Fibroblast of lung (primary cell): ENCODE measurements around the gene NCAPH2. TPM values are rescaled to one million over a fixed set of nuclear protein-coding genes. Genes with fewer than 3 reads are reported as not detected.
A peak's percentile ranks its signal among the peaks of the same experiment; 100 is the strongest.

ENCODE experiments used
- DNase-seq, 2 donors: peaks; one replicate each; pipeline versions ENCODE4 v3.0.0 to v3.0.0-alpha.2; 2010; ENCODE audit warnings: low read depth in 2 of 2
- H2AFZ ChIP-seq: 2 replicates; pipeline ENCODE4 v1.5.1; 2012; ENCODE audit warnings: low read length, control low read depth, inconsistent platforms
- H3K27ac ChIP-seq: 2 replicates; pipeline ENCODE4 v1.5.1; 2011; ENCODE audit warnings: low read length, control low read depth; ENCODE audit not compliant: insufficient read depth
- H3K27me3 ChIP-seq: 2 replicates; pipeline ENCODE4 v1.5.1; 2011; ENCODE audit warnings: mild to moderate bottlenecking, low read length; ENCODE audit not compliant: control insufficient read depth, insufficient read depth
- H3K36me3 ChIP-seq: 2 replicates; pipeline ENCODE4 v1.5.1; 2011; ENCODE audit warnings: low read length; ENCODE audit not compliant: control insufficient read depth, insufficient read depth
- H3K4me1 ChIP-seq: 2 replicates; pipeline ENCODE4 v1.5.1; 2011; ENCODE audit warnings: low read length; ENCODE audit not compliant: control insufficient read depth, insufficient read depth; ENCODE audit errors: extremely low read depth
- H3K4me2 ChIP-seq: 2 replicates; pipeline ENCODE4 v1.5.1; 2011; ENCODE audit warnings: low read length, control low read depth; ENCODE audit not compliant: insufficient read depth; ENCODE audit errors: extremely low read depth
- H3K4me3 ChIP-seq, 4 experiments: fragments of 200-600 bp in 1 of 4; sonication (generic) in 1 of 4; replicated peaks in 1 of 4; 2 replicates each; pipeline ENCODE4 v1.5.1; 2011 to 2016; ENCODE audit warnings: low read length in 4 of 4, low read depth in 3 of 4, mild to moderate bottlenecking in 3 of 4, control low read depth in 2 of 4, inconsistent platforms in 1 of 4, mixed read lengths in 1 of 4; ENCODE audit not compliant: insufficient read depth in 1 of 4; ENCODE audit errors: control extremely low read depth in 1 of 4
- H3K79me2 ChIP-seq: 2 replicates; pipeline ENCODE4 v1.5.1; 2012; ENCODE audit warnings: mild to moderate bottlenecking, low read length, inconsistent platforms; ENCODE audit not compliant: control insufficient read depth, insufficient read depth
- H3K9ac ChIP-seq: 2 replicates; pipeline ENCODE4 v1.5.1; 2011; ENCODE audit warnings: mild to moderate bottlenecking, low read length, control low read depth; ENCODE audit not compliant: insufficient read depth
- H3K9me3 ChIP-seq: 2 replicates; pipeline ENCODE4 v1.5.1; 2012; ENCODE audit warnings: low read depth, low read length; ENCODE audit not compliant: control insufficient read depth, insufficient read depth
- H4K20me1 ChIP-seq: 2 replicates; pipeline ENCODE4 v1.5.1; 2011; ENCODE audit warnings: low read length; ENCODE audit not compliant: control insufficient read depth, insufficient read depth; ENCODE audit errors: extremely low read depth
- CTCF ChIP-seq, 2 donors: IDR thresholded peaks in 1 of 2; conservative IDR thresholded peaks in 1 of 2; 1 replicate in 1 of 2; 2 replicates in 1 of 2; pipeline ENCODE4 v1.5.1; 2011 to 2012; ENCODE audit warnings: low read length in 2 of 2, control low read depth in 1 of 2, inconsistent platforms in 1 of 2, low read depth in 1 of 2, mild to moderate bottlenecking in 1 of 2
- EZH2 ChIP-seq: IDR thresholded peaks from 2 replicates; pipeline ENCODE4 v1.5.1; 2012; ENCODE audit warnings: low read length, control low read depth, mild to moderate bottlenecking; ENCODE audit errors: missing control alignments
- polyA plus RNA-seq, 2 donors: library from polyadenylated mRNA; depleted of rRNA in 1 of 2; stranded (reverse) in 1 of 2; unstranded in 1 of 2; fragments of >200 nt; gene quantifications; 2 replicates each; pipeline ENCODE4 v1.2.1, GENCODE V29; 2011 to 2012; ENCODE audit warnings: missing spikeins in 1 of 2
- total RNA-seq: library from RNA; depleted of rRNA; stranded (reverse); fragments of >200 nt; gene quantifications from 2 replicates; pipeline ENCODE4 v1.2.1, GENCODE V29; 2014

NCAPH2 gene
- total and polyA plus RNA-seq, 2 donors (not counting 1 experiment from before 2014, with no cell fraction given), result 12.0 to 18.3 TPM

GRCh38 chr22:50474710-50475651 lies 33.0 kb upstream of the NCAPH2 start, which contains the start of gene SBF1:
Gene SBF1 (minus strand): TSS chr22:50475035. CDS start chr22:50474840, 195 bp downstream.
- Histone ChIP-seq H3K4me2 (peak within 1 kb of the TSS; percentile 96), H3K4me1 (peaks cover 13% of the 10 kb centered on the region), H3K9me3 (no peaks in the 10 kb centered on the region), H3K36me3 (peaks cover 2% of the 10 kb centered on the region), H3K79me2 (peaks cover 42% of the 10 kb centered on the region), H3K27ac (peak within 1 kb of the TSS; percentile 71), H3K27me3 (peaks cover 3% of the 10 kb centered on the region), H3K9ac (peak within 1 kb of the TSS; percentile 71), H3K4me3 (peak within 1 kb of the TSS; percentile 63 to 73 (median 72)), H4K20me1 (peaks cover 3% of the 10 kb centered on the region), H2AFZ (peak within 1 kb of the TSS; percentile 67)
- TF ChIP-seq EZH2, result no peak
- TF ChIP-seq CTCF (conservative IDR thresholded peaks at IDR 0.05 in 1 of 2, IDR thresholded peaks at IDR 0.05 in 1 of 2; ENCODE audit: low read depth in 1 of 2, low read length in 2 of 2), result no peak
- DNase-seq, result peak; percentile 80 to 86

GRCh38 chr22:50475652-50476002 lies 32.4 kb upstream of the NCAPH2 start:
- no peak overlapping the region for H3K9ac ChIP-seq
- peaks cover 12% of the 10 kb centered on the region for H3K4me1 ChIP-seq
- peaks cover 36% of the 10 kb centered on the region for H3K79me2 ChIP-seq
- H3K4me3 ChIP-seq, result peak overlapping the region in 1 of 4 experiments; percentile 61
- H4K20me1 ChIP-seq, result peaks cover 3% of the 10 kb centered on the region
- no peak for DNase-seq
- H3K4me2 ChIP-seq, result peak overlapping the region; percentile 92
- peak overlapping the region; percentile 23 for H3K27ac ChIP-seq
- no peak for TF ChIP-seq CTCF (conservative IDR thresholded peaks at IDR 0.05 in 1 of 2, IDR thresholded peaks at IDR 0.05 in 1 of 2; ENCODE audit: low read depth in 1 of 2, low read length in 2 of 2)
- TF ChIP-seq EZH2, result no peak
- no peaks in the 10 kb centered on the region for H3K9me3 ChIP-seq
- peaks cover 2% of the 10 kb centered on the region for H3K36me3 ChIP-seq
- H3K27me3 ChIP-seq, result peaks cover 8% of the 10 kb centered on the region
- peak overlapping the region; percentile 67 for H2AFZ ChIP-seq

- H3K4me1 ChIP-seq, result peaks cover 12% of the 10 kb centered on the region
- no peaks in the 10 kb centered on the region for H3K9me3 ChIP-seq
- no peak overlapping the region for H2AFZ ChIP-seq
- DNase-seq, result no peak
- H3K27ac ChIP-seq, result no peak overlapping the region
- H4K20me1 ChIP-seq, result peaks cover 3% of the 10 kb centered on the region
- peaks cover 23% of the 10 kb centered on the region for H3K79me2 ChIP-seq
- no peak overlapping the region for H3K4me2 ChIP-seq
- peaks cover 2% of the 10 kb centered on the region for H3K36me3 ChIP-seq
- H3K27me3 ChIP-seq, result peaks cover 16% of the 10 kb centered on the region
- no peak overlapping the region for H3K9ac ChIP-seq
- H3K4me3 ChIP-seq, result no peak overlapping the region
- TF ChIP-seq EZH2 (no peak), CTCF (conservative IDR thresholded peaks at IDR 0.05 in 1 of 2, IDR thresholded peaks at IDR 0.05 in 1 of 2; ENCODE audit: low read depth in 1 of 2, low read length in 2 of 2) (no peak)
Observed at GRCh38 chr22:50476868-50477267, 31.2 kb upstream of the NCAPH2 start.
